CD4-positive, alpha-beta T cell treated with Interferon gamma for 1 hour (primary cell): ENCODE results near the gene ITPR1.
"Not testable (repeated sequence)": the region's sequence is repeated elsewhere in the genome, so short reads cannot be mapped to it uniquely, and the experiment has no call there.

Experiments used
- DNase-seq: peaks from one replicate; pipeline ENCODE4 v3.0.0-alpha.2; 2020

The ITPR1 gene

GRCh38 chr3:4749567-4750002 lies 256.4 kb downstream of the ITPR1 start:
- no peak for DNase-seq

GRCh38 chr3:4750306-4750968 lies 257.3 kb downstream of the ITPR1 start:
- DNase-seq = no peak

GRCh38 chr3:4751029-4751501 lies 257.9 kb downstream of the ITPR1 start:
- no peak for DNase-seq

GRCh38 chr3:4751502-4752101 lies 258.5 kb downstream of the ITPR1 start:
- no peak for DNase-seq

- DNase-seq = no peak
These were observed 259.3 kb downstream of the ITPR1 start for GRCh38 chr3:4752201-4753072.

- no peak for DNase-seq
These were observed 260.0 kb downstream of the ITPR1 start for GRCh38 chr3:4753073-4753691.

GRCh38 chr3:4754180-4755086 lies 261.3 kb downstream of the ITPR1 start:
- DNase-seq = no peak

GRCh38 chr3:4755566-4755965 lies 262.4 kb downstream of the ITPR1 start:
- DNase-seq = no peak

GRCh38 chr3:4756057-4756775 lies 263.1 kb downstream of the ITPR1 start:
- DNase-seq = no peak

GRCh38 chr3:4756855-4757574 lies 263.9 kb downstream of the ITPR1 start:
- no peak for DNase-seq

GRCh38 chr3:4757575-4758248 lies 264.6 kb downstream of the ITPR1 start:
- DNase-seq = no peak

- DNase-seq = no peak
These were observed 265.2 kb downstream of the ITPR1 start for GRCh38 chr3:4758249-4758860.

GRCh38 chr3:4758957-4759656 lies 266.0 kb downstream of the ITPR1 start:
- DNase-seq = no peak

GRCh38 chr3:4759689-4760312 lies 266.7 kb downstream of the ITPR1 start:
- DNase-seq = no peak

GRCh38 chr3:4761759-4762158 lies 268.6 kb downstream of the ITPR1 start:
- no peak for DNase-seq

GRCh38 chr3:4762481-4763230 lies 269.5 kb downstream of the ITPR1 start:
- DNase-seq = not testable (repeated sequence)

- DNase-seq = no peak
These were observed 270.6 kb downstream of the ITPR1 start for GRCh38 chr3:4763604-4764247.
